Measurements from ENCODE around the gene GNA12.

The GNA12 gene

GRCh38 chr7:2763597-2763996, 80.5 kb downstream of the GNA12 start:
- Histone ChIP-seq H3K9me3 (replicated peaks; ENCODE audit: low read length) (no peaks in the 10 kb centered on the region), H3K4me2 (ENCODE audit: low read length) (peak overlapping the region; percentile 49), H3K36me3 (ENCODE audit: insufficient read depth, low read length) (no peaks in the 10 kb centered on the region), H3K9ac (ENCODE audit: low read depth, low read length) (peak overlapping the region; percentile 46), H3K27me3 (ENCODE audit: control insufficient read depth, insufficient read depth, low read length) (no peaks in the 10 kb centered on the region), H3K4me3 (ENCODE audit: low read length) (no peak overlapping the region), H3K4me1 (ENCODE audit: control insufficient read depth, insufficient read depth, low read length) (peaks cover 53% of the 10 kb centered on the region)

- peak overlapping the region; percentile 43 for H3K9ac ChIP-seq (ENCODE audit: low read depth, low read length)
Observed at GRCh38 chr7:2761801-2762497, 82.2 kb downstream of the GNA12 start.

GRCh38 chr7:2761131-2761624, 82.9 kb downstream of the GNA12 start:
- Histone ChIP-seq H3K4me3 (ENCODE audit: low read length) (peak overlapping the region; percentile 31), H3K4me1 (ENCODE audit: control insufficient read depth, insufficient read depth, low read length) (peaks cover 74% of the 10 kb centered on the region), H3K27me3 (ENCODE audit: control insufficient read depth, insufficient read depth, low read length) (no peaks in the 10 kb centered on the region), H3K36me3 (ENCODE audit: insufficient read depth, low read length) (no peaks in the 10 kb centered on the region), H3K9me3 (replicated peaks; ENCODE audit: low read length) (no peaks in the 10 kb centered on the region), H3K9ac (ENCODE audit: low read depth, low read length) (peak overlapping the region; percentile 43), H3K4me2 (ENCODE audit: low read length) (peak overlapping the region; percentile 71)

More at GRCh38 chr7:2761801-2762497, 82.2 kb downstream of the GNA12 start:
- Histone ChIP-seq H3K4me3 (ENCODE audit: low read length) (no peak overlapping the region), H3K27me3 (ENCODE audit: control insufficient read depth, insufficient read depth, low read length) (no peaks in the 10 kb centered on the region), H3K36me3 (ENCODE audit: insufficient read depth, low read length) (no peaks in the 10 kb centered on the region), H3K4me1 (ENCODE audit: control insufficient read depth, insufficient read depth, low read length) (peaks cover 67% of the 10 kb centered on the region), H3K9me3 (replicated peaks; ENCODE audit: low read length) (no peaks in the 10 kb centered on the region), H3K4me2 (ENCODE audit: low read length) (peak overlapping the region; percentile 71)

GRCh38 chr7:2760098-2760889, 83.8 kb downstream of the GNA12 start:
- Histone ChIP-seq H3K36me3 (ENCODE audit: insufficient read depth, low read length) (no peaks in the 10 kb centered on the region), H3K4me1 (ENCODE audit: control insufficient read depth, insufficient read depth, low read length) (peaks cover 74% of the 10 kb centered on the region), H3K9ac (ENCODE audit: low read depth, low read length) (peak overlapping the region; percentile 45), H3K27me3 (ENCODE audit: control insufficient read depth, insufficient read depth, low read length) (no peaks in the 10 kb centered on the region), H3K9me3 (replicated peaks; ENCODE audit: low read length) (no peaks in the 10 kb centered on the region), H3K4me2 (ENCODE audit: low read length) (peak overlapping the region; percentile 71), H3K4me3 (ENCODE audit: low read length) (peak overlapping the region; percentile 31)

GRCh38 chr7:2759736-2760097, 84.4 kb downstream of the GNA12 start:
- Histone ChIP-seq H3K9ac (ENCODE audit: low read depth, low read length) (peak overlapping the region; percentile 45), H3K4me3 (ENCODE audit: low read length) (peak overlapping the region; percentile 12), H3K9me3 (replicated peaks; ENCODE audit: low read length) (no peaks in the 10 kb centered on the region), H3K4me2 (ENCODE audit: low read length) (peak overlapping the region; percentile 71), H3K4me1 (ENCODE audit: control insufficient read depth, insufficient read depth, low read length) (peaks cover 74% of the 10 kb centered on the region), H3K27me3 (ENCODE audit: control insufficient read depth, insufficient read depth, low read length) (no peaks in the 10 kb centered on the region), H3K36me3 (ENCODE audit: insufficient read depth, low read length) (no peaks in the 10 kb centered on the region)

- Histone ChIP-seq H3K4me1 (ENCODE audit: control insufficient read depth, insufficient read depth, low read length) (peaks cover 74% of the 10 kb centered on the region), H3K36me3 (ENCODE audit: insufficient read depth, low read length) (no peaks in the 10 kb centered on the region), H3K27me3 (ENCODE audit: control insufficient read depth, insufficient read depth, low read length) (no peaks in the 10 kb centered on the region), H3K9ac (ENCODE audit: low read depth, low read length) (peak overlapping the region; percentile 69), H3K9me3 (replicated peaks; ENCODE audit: low read length) (no peaks in the 10 kb centered on the region), H3K4me2 (ENCODE audit: low read length) (peak overlapping the region; percentile 78), H3K4me3 (ENCODE audit: low read length) (peak overlapping the region; percentile 50)
Observed at GRCh38 chr7:2758673-2759616, 85.2 kb downstream of the GNA12 start.

GRCh38 chr7:2757904-2758672, 86.0 kb downstream of the GNA12 start:
- H3K36me3 ChIP-seq (ENCODE audit: insufficient read depth, low read length), result no peaks in the 10 kb centered on the region
- peak overlapping the region; percentile 78 for H3K4me2 ChIP-seq (ENCODE audit: low read length)
- H3K4me1 ChIP-seq (ENCODE audit: control insufficient read depth, insufficient read depth, low read length), result peaks cover 66% of the 10 kb centered on the region
- peak overlapping the region; percentile 69 for H3K9ac ChIP-seq (ENCODE audit: low read depth, low read length)
- no peaks in the 10 kb centered on the region for H3K9me3 ChIP-seq (replicated peaks; ENCODE audit: low read length)
- no peaks in the 10 kb centered on the region for H3K27me3 ChIP-seq (ENCODE audit: control insufficient read depth, insufficient read depth, low read length)
- peak overlapping the region; percentile 50 for H3K4me3 ChIP-seq (ENCODE audit: low read length)

- H3K27me3 ChIP-seq (ENCODE audit: control insufficient read depth, insufficient read depth, low read length), result no peaks in the 10 kb centered on the region
- peak overlapping the region; percentile 78 for H3K4me2 ChIP-seq (ENCODE audit: low read length)
- peaks cover 59% of the 10 kb centered on the region for H3K4me1 ChIP-seq (ENCODE audit: control insufficient read depth, insufficient read depth, low read length)
- peak overlapping the region; percentile 54 for H3K4me3 ChIP-seq (ENCODE audit: low read length)
- no peaks in the 10 kb centered on the region for H3K9me3 ChIP-seq (replicated peaks; ENCODE audit: low read length)
- no peaks in the 10 kb centered on the region for H3K36me3 ChIP-seq (ENCODE audit: insufficient read depth, low read length)
- peak overlapping the region; percentile 47 for H3K9ac ChIP-seq (ENCODE audit: low read depth, low read length)
Observed at GRCh38 chr7:2757361-2757903, 86.7 kb downstream of the GNA12 start.

GRCh38 chr7:2755531-2755930, 88.6 kb downstream of the GNA12 start:
- Histone ChIP-seq H3K9me3 (replicated peaks; ENCODE audit: low read length) (no peaks in the 10 kb centered on the region), H3K36me3 (ENCODE audit: insufficient read depth, low read length) (no peaks in the 10 kb centered on the region), H3K27me3 (ENCODE audit: control insufficient read depth, insufficient read depth, low read length) (no peaks in the 10 kb centered on the region), H3K4me2 (ENCODE audit: low read length) (no peak overlapping the region), H3K4me3 (ENCODE audit: low read length) (no peak overlapping the region), H3K9ac (ENCODE audit: low read depth, low read length) (no peak overlapping the region), H3K4me1 (ENCODE audit: control insufficient read depth, insufficient read depth, low read length) (peaks cover 40% of the 10 kb centered on the region)

- no peak overlapping the region for H3K4me3 ChIP-seq (ENCODE audit: low read length)
- H3K9me3 ChIP-seq (replicated peaks; ENCODE audit: low read length), result no peaks in the 10 kb centered on the region
- H3K27me3 ChIP-seq (ENCODE audit: control insufficient read depth, insufficient read depth, low read length), result no peaks in the 10 kb centered on the region
- no peaks in the 10 kb centered on the region for H3K36me3 ChIP-seq (ENCODE audit: insufficient read depth, low read length)
- H3K4me2 ChIP-seq (ENCODE audit: low read length), result no peak overlapping the region
- H3K4me1 ChIP-seq (ENCODE audit: control insufficient read depth, insufficient read depth, low read length), result peaks cover 34% of the 10 kb centered on the region
- no peak overlapping the region for H3K9ac ChIP-seq (ENCODE audit: low read depth, low read length)
Observed at GRCh38 chr7:2754912-2755311, 89.2 kb downstream of the GNA12 start.
